Measurements from ENCODE around the gene ADAM23. TPM values are rescaled to one million over a fixed set of nuclear protein-coding genes. Genes with fewer than 3 reads are reported as not detected.

Gene ADAM23
- total and polyA plus RNA-seq, 5 donors from 2014 or later = 0.10 to 0.79 TPM; not detected in 3

DNA sequence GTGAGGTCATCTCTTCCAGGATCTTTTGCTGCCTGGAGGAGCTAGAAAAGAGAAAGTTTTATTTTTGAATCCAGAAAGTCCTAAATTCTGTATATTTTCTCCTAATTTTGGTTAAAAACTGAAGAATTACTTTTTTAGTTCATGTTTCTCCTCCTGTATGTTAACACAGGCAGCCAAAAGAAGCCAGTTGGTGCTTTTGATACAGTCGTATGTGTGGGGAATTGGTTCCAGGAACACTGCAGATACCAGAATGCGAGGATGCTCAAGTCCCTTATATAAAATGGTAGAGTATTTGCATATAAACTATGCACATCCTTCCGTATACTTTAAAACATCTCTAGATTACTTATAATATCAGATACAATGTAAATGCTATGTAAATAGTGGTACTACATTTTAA is 22.6 kb upstream of the ADAM23 start:
- H3K4me1 Mint-ChIP-seq = peaks cover 0 to 2% (median 0%) of the 10 kb centered on the region in 4 donors
- DNase-seq (no peak), ATAC-seq (ENCODE audit: low read depth in 2 of 2) (no peak)
- H3K4me1 ChIP-seq (ENCODE audit: control insufficient read depth, insufficient read depth, low read length, poor library complexity, severe bottlenecking) = no peaks in the 10 kb centered on the region
- no peak overlapping the region for H3K4me3 Mint-ChIP-seq
- H3K27me3 Mint-ChIP-seq = no peaks in the 10 kb centered on the region
- H3K27ac Mint-ChIP-seq = no peak overlapping the region
- H3K9me3 Mint-ChIP-seq = peaks cover 0 to 7% (median 0%) of the 10 kb centered on the region in 7 donors
- no peaks in the 10 kb centered on the region for H3K36me3 Mint-ChIP-seq
- no peak overlapping the region for H3K4me3 ChIP-seq (ENCODE audit: low read depth, low read length)
- no peaks in the 10 kb centered on the region for H3K9me3 ChIP-seq (ENCODE audit: control insufficient read depth in 2 of 2, low read length in 2 of 2)
- no peak overlapping the region for H3K27ac ChIP-seq (ENCODE audit: insufficient read depth, low read length, poor library complexity, severe bottlenecking)
- H3K27me3 ChIP-seq (ENCODE audit: control insufficient read depth, insufficient read depth, low read length) = no peaks in the 10 kb centered on the region
- no peaks in the 10 kb centered on the region for H3K36me3 ChIP-seq (ENCODE audit: control insufficient read depth, insufficient read depth, low read length)

GRCh38 chr2:206422493-206422892 is 20.8 kb upstream of the ADAM23 start:
- H3K27me3 ChIP-seq (ENCODE audit: control insufficient read depth, insufficient read depth, low read length) = no peaks in the 10 kb centered on the region
- DNase-seq = no peak
- H3K9me3 ChIP-seq (ENCODE audit: control insufficient read depth in 2 of 2, low read length in 2 of 2) = no peaks in the 10 kb centered on the region
- peaks cover 0 to 2% (median 0%) of the 10 kb centered on the region in 4 donors for H3K4me1 Mint-ChIP-seq
- peaks cover 0 to 7% (median 0%) of the 10 kb centered on the region in 7 donors for H3K9me3 Mint-ChIP-seq
- no peak overlapping the region for H3K27ac ChIP-seq (ENCODE audit: insufficient read depth, low read length, poor library complexity, severe bottlenecking)
- no peaks in the 10 kb centered on the region for H3K36me3 Mint-ChIP-seq
- H3K36me3 ChIP-seq (ENCODE audit: control insufficient read depth, insufficient read depth, low read length) = no peaks in the 10 kb centered on the region
- no peaks in the 10 kb centered on the region for H3K4me1 ChIP-seq (ENCODE audit: control insufficient read depth, insufficient read depth, low read length, poor library complexity, severe bottlenecking)
- no peak overlapping the region for H3K4me3 ChIP-seq (ENCODE audit: low read depth, low read length)
- no peak overlapping the region for H3K27ac Mint-ChIP-seq
- H3K27me3 Mint-ChIP-seq = peaks cover 6% of the 10 kb centered on the region
- ATAC-seq (ENCODE audit: low read depth in 2 of 2) = no peak
- no peak overlapping the region for H3K4me3 Mint-ChIP-seq

DNA sequence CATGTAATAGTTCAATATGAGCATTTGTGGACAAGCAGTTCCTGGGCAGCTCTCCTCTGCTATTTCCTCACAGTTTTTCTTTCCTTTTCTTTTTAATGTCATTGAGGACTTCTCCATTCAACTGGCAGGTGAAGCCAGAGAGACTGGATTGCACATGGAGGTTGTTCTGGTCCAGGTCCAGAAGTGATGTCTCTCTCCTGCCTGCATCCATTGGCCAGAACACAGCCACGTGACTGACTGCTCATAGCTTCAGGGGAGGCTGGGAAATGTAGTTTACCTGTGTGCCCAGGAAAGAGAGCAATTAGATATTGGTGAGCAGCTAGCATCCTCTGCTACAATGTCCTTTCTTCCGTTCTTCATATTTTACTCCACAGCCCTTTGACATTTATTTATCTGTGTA is 20.2 kb upstream of the ADAM23 start:
- Histone ChIP-seq H3K27me3 (ENCODE audit: control insufficient read depth, insufficient read depth, low read length) (no peaks in the 10 kb centered on the region), H3K4me3 (ENCODE audit: low read depth, low read length) (no peak overlapping the region), H3K9me3 (ENCODE audit: control insufficient read depth in 2 of 2, low read length in 2 of 2) (no peaks in the 10 kb centered on the region), H3K4me1 (ENCODE audit: control insufficient read depth, insufficient read depth, low read length, poor library complexity, severe bottlenecking) (no peaks in the 10 kb centered on the region), H3K27ac (ENCODE audit: insufficient read depth, low read length, poor library complexity, severe bottlenecking) (no peak overlapping the region), H3K36me3 (ENCODE audit: control insufficient read depth, insufficient read depth, low read length) (no peaks in the 10 kb centered on the region)
- DNase-seq = no peak
- Mint-ChIP-seq H3K4me1 (peaks cover 0 to 2% (median 0%) of the 10 kb centered on the region in 4 donors), H3K4me3 (no peak overlapping the region), H3K27ac (no peak overlapping the region), H3K36me3 (no peaks in the 10 kb centered on the region), H3K27me3 (peaks cover 6% of the 10 kb centered on the region), H3K9me3 (peaks cover 0 to 7% (median 0%) of the 10 kb centered on the region in 7 donors)
- no peak for ATAC-seq (ENCODE audit: low read depth in 2 of 2)

DNA sequence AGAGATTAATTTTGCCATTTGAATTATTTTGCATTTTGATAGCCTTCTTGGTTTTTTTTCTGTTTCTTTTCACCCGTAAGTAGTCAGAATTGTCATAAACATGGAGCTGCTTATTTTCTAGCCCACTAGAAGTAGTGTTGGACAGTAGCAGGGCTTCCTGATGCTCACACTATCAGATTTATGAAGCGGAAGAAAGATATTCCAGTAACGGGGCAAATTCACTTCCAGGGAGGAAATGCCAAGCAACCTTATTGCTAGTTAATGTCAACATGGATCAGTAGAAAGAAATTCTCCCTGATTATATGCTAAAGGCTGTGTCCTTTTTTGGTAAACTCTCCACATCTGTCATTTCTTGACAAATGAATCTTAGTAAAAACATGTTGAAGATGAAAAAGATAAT is 19.2 kb upstream of the ADAM23 start:
- no peak for ATAC-seq (ENCODE audit: low read depth in 2 of 2)
- Mint-ChIP-seq H3K36me3 (no peaks in the 10 kb centered on the region), H3K9me3 (peaks cover 0 to 6% (median 0%) of the 10 kb centered on the region in 7 donors), H3K27me3 (peaks cover 6% of the 10 kb centered on the region), H3K4me1 (peaks cover 0 to 2% (median 0%) of the 10 kb centered on the region in 4 donors), H3K4me3 (no peak overlapping the region), H3K27ac (no peak overlapping the region)
- Histone ChIP-seq H3K4me1 (ENCODE audit: control insufficient read depth, insufficient read depth, low read length, poor library complexity, severe bottlenecking) (no peaks in the 10 kb centered on the region), H3K36me3 (ENCODE audit: control insufficient read depth, insufficient read depth, low read length) (no peaks in the 10 kb centered on the region), H3K27me3 (ENCODE audit: control insufficient read depth, insufficient read depth, low read length) (no peaks in the 10 kb centered on the region), H3K9me3 (ENCODE audit: control insufficient read depth in 2 of 2, low read length in 2 of 2) (no peaks in the 10 kb centered on the region), H3K27ac (ENCODE audit: insufficient read depth, low read length, poor library complexity, severe bottlenecking) (no peak overlapping the region), H3K4me3 (ENCODE audit: low read depth, low read length) (no peak overlapping the region)
- DNase-seq = no peak

- H3K4me3 Mint-ChIP-seq = no peak overlapping the region
- ATAC-seq (ENCODE audit: low read depth in 2 of 2) (no peak), DNase-seq (no peak)
- H3K36me3 Mint-ChIP-seq = no peaks in the 10 kb centered on the region
- Histone ChIP-seq H3K4me1 (ENCODE audit: control insufficient read depth, insufficient read depth, low read length, poor library complexity, severe bottlenecking) (no peaks in the 10 kb centered on the region), H3K36me3 (ENCODE audit: control insufficient read depth, insufficient read depth, low read length) (no peaks in the 10 kb centered on the region), H3K9me3 (ENCODE audit: control insufficient read depth in 2 of 2, low read length in 2 of 2) (no peaks in the 10 kb centered on the region), H3K27ac (ENCODE audit: insufficient read depth, low read length, poor library complexity, severe bottlenecking) (no peak overlapping the region), H3K27me3 (ENCODE audit: control insufficient read depth, insufficient read depth, low read length) (peaks cover 6% of the 10 kb centered on the region), H3K4me3 (ENCODE audit: low read depth, low read length) (no peak overlapping the region)
- peaks cover 6% of the 10 kb centered on the region for H3K27me3 Mint-ChIP-seq
- no peaks in the 10 kb centered on the region for H3K9me3 Mint-ChIP-seq
- H3K27ac Mint-ChIP-seq = no peak overlapping the region
- no peaks in the 10 kb centered on the region for H3K4me1 Mint-ChIP-seq
These were observed 14.5 kb upstream of the ADAM23 start for GRCh38 chr2:206428783-206429182.

GRCh38 chr2:206430452-206430851 is 12.9 kb upstream of the ADAM23 start:
- no peak for ATAC-seq (ENCODE audit: low read depth in 2 of 2)
- H3K4me1 ChIP-seq (ENCODE audit: control insufficient read depth, insufficient read depth, low read length, poor library complexity, severe bottlenecking) = no peaks in the 10 kb centered on the region
- H3K36me3 ChIP-seq (ENCODE audit: control insufficient read depth, insufficient read depth, low read length) = no peaks in the 10 kb centered on the region
- Mint-ChIP-seq H3K4me3 (no peak overlapping the region), H3K36me3 (no peaks in the 10 kb centered on the region), H3K27me3 (peaks cover 15% of the 10 kb centered on the region), H3K27ac (no peak overlapping the region), H3K4me1 (no peaks in the 10 kb centered on the region), H3K9me3 (no peaks in the 10 kb centered on the region)
- H3K4me3 ChIP-seq (ENCODE audit: low read depth, low read length) = no peak overlapping the region
- H3K27me3 ChIP-seq (ENCODE audit: control insufficient read depth, insufficient read depth, low read length) = peaks cover 6% of the 10 kb centered on the region
- no peak for DNase-seq
- no peaks in the 10 kb centered on the region for H3K9me3 ChIP-seq (ENCODE audit: control insufficient read depth in 2 of 2, low read length in 2 of 2)
- no peak overlapping the region for H3K27ac ChIP-seq (ENCODE audit: insufficient read depth, low read length, poor library complexity, severe bottlenecking)

DNA sequence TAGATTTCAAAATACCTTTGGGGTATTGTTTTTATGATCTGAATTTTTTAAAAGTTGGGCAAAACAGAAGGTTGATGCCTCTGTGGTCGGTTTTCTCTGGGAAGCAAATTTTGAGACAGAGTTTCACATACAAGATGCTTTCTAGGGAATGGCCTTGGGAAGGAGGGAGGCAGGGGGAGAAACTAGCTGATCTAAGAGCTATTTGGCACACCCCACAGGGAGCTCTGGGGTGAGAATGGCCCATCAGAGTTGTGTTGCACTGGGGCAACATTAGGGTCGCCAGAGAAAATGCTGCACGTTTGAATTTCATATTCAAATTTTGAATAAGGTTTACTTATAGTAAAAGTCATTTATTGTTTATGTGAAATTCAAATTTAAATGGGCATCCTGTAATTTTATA is 11.9 kb upstream of the ADAM23 start:
- no peaks in the 10 kb centered on the region for H3K4me1 Mint-ChIP-seq
- Histone ChIP-seq H3K4me3 (ENCODE audit: low read depth, low read length) (no peak overlapping the region), H3K27ac (ENCODE audit: insufficient read depth, low read length, poor library complexity, severe bottlenecking) (no peak overlapping the region), H3K27me3 (ENCODE audit: control insufficient read depth, insufficient read depth, low read length) (peaks cover 6% of the 10 kb centered on the region), H3K9me3 (ENCODE audit: control insufficient read depth in 2 of 2, low read length in 2 of 2) (no peaks in the 10 kb centered on the region), H3K36me3 (ENCODE audit: control insufficient read depth, insufficient read depth, low read length) (no peaks in the 10 kb centered on the region), H3K4me1 (ENCODE audit: control insufficient read depth, insufficient read depth, low read length, poor library complexity, severe bottlenecking) (no peaks in the 10 kb centered on the region)
- H3K4me3 Mint-ChIP-seq = no peak overlapping the region
- no peak for ATAC-seq (ENCODE audit: low read depth in 2 of 2)
- no peaks in the 10 kb centered on the region for H3K9me3 Mint-ChIP-seq
- H3K27ac Mint-ChIP-seq = no peak overlapping the region
- DNase-seq = no peak
- H3K27me3 Mint-ChIP-seq = peaks cover 9% of the 10 kb centered on the region
- H3K36me3 Mint-ChIP-seq = no peaks in the 10 kb centered on the region

DNA sequence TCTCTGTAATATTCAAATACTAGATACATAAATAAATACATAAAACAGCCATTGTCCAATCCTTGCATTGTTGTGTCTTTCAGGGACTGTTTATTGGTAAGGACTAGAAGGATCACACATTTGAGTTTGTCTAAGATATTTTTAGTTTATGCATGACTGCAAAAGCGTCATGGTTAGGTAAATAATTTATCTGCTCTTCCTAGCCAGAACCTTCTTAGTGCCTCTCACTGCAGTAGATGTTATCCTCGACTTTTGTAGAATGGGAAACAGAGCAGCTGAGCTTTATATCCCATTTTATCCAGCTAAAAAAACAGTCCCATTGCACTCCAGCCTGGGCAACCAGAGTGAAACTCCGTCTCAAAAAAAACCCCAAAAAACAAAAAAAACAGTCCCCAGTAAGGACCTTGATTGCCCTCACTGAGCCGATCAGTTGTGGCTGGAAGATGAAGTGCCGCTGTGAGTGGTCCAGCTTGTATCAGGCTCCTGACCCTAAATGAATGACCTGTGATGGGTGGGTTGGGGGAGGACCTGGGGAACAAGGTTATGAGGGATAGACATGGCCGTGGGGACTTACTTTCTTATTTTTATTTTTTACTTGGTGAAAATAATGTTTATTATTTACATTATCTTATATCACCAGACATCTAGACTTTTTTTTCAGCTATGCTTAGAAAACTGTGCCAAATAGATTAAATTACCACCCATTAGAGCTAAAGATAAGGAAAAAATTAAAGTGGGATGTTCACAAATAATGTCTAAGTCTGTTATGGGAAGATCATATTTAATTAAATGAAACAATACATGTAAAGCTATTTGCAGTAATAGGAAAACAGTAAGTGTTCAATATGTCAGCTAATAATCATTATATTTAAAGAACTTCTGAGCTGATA is 10.9 kb upstream of the ADAM23 start:
- Histone ChIP-seq H3K4me3 (ENCODE audit: low read depth, low read length) (no peak overlapping the region), H3K27me3 (ENCODE audit: control insufficient read depth, insufficient read depth, low read length) (peaks cover 6% of the 10 kb centered on the region), H3K27ac (ENCODE audit: insufficient read depth, low read length, poor library complexity, severe bottlenecking) (no peak overlapping the region), H3K36me3 (ENCODE audit: control insufficient read depth, insufficient read depth, low read length) (no peaks in the 10 kb centered on the region), H3K9me3 (ENCODE audit: control insufficient read depth in 2 of 2, low read length in 2 of 2) (no peaks in the 10 kb centered on the region), H3K4me1 (ENCODE audit: control insufficient read depth, insufficient read depth, low read length, poor library complexity, severe bottlenecking) (no peaks in the 10 kb centered on the region)
- H3K9me3 Mint-ChIP-seq = no peaks in the 10 kb centered on the region
- no peaks in the 10 kb centered on the region for H3K36me3 Mint-ChIP-seq
- H3K4me1 Mint-ChIP-seq = no peaks in the 10 kb centered on the region
- H3K27me3 Mint-ChIP-seq = peaks cover 11% of the 10 kb centered on the region
- no peak overlapping the region for H3K27ac Mint-ChIP-seq
- H3K4me3 Mint-ChIP-seq = no peak overlapping the region
- DNase-seq = no peak
- ATAC-seq (ENCODE audit: low read depth in 2 of 2) = no peak

Data from CD4-positive, CD25-positive, alpha-beta regulatory T cell (primary cell).